Stimulated activated CD4-positive, alpha-beta T cell treated with anti-CD3 and anti-CD28 coated beads, Interleukin-12 subunit alpha, Interleukin-12 subunit beta, amount 100 ng/mL, for 4 hours (primary cell): ENCODE results near the gene FEN1.

Experiments
- DNase-seq: peaks from one replicate; pipeline ENCODE4 v3.0.0-alpha.2; 2020

The FEN1 gene

DNA sequence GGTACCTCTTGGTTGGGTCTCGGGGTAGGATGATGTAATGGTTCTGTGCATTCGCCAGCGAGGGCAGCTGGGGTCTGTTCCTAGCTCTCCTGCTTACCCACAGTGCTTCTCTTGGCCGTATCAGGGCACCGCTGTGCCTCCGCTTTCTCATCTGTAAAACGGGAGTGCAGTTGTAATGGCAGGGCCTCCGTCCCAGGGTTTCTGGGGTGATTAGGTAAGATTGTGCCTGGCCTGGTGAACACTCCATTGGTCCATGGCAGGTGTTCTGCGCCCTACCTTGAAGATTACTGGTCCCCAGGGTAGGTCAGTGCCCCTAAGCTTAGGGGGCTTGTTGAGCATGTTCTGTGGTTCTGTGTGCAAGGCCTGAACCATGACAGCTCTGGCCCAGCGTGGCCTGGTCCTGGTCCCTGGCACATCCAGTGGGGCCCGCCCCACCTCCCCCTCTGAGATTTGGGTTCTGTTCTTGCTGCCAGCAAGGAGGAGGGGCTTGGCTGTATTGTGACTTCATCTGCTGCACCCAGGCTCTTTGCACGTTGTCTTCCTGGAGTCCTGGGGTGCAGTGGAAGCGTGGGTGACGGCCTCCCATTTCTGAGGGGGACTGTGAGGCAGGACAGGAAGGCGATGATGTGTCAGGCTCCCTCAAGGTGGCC lies 35.4 kb upstream of the FEN1 start:
- no peak for DNase-seq

GRCh38 chr11:61760946-61761345 lies 31.8 kb upstream of the FEN1 start:
- DNase-seq, result no peak

DNA sequence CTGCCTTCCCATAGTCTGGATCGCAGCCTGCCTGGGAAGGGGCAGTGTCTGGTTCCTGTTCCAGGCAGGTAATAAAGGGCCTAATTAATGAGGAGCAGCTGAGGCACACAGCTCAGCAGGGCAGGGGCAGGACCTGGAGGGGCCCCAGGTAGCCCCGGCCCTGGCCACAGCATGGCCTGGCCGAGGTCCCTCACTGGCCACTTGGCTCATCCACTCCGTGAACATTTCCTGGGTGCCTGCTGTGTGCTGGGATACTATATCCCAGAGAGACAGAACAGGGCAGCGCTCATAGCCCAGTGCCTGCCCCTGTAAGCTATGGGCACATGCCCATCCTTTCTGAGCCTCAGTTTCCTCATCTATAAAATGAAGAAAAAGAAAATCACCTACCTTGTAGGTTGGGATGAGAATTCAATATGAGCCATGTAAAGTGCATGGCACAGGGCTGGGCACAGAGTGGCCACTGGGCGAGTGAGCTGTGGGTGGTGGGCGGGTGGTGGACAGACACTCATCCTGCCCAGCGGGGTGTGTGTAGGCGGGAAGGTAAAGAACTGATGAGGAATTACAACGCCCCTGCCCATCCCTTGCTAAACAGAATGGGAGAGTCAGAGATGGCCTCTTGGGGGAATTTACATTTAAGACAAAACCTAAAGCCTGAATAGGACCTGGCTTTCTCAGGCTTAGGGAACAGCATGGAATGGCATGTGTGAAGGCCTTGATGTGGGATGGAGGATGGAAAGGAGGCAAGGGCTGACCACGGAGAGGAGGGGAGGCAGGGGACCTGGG lies 31.1 kb upstream of the FEN1 start:
- DNase-seq, result no peak

- DNase-seq, result no peak
Measured at GRCh38 chr11:61762223-61762615, 30.5 kb upstream of the FEN1 start.

DNA sequence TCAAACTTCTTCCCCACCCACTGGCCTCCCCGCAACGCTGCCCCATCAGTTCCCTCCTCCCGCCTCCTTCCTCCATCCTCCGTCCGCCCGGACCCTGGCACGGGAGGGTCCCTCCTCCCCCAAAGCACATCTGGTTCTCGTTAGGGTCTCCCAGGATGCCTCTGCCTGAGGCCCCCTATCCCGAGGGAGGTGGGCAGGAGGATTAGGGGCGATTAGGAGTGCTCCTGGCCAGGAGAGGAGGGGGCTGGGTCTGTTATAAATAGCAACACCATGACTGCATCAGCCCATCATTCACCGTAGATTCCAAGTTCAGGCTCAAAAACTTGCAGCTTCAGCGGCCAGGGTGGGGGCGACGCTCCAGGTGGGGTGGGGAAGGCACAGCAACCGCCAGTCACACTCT lies 29.9 kb upstream of the FEN1 start:
- DNase-seq, result no peak

GRCh38 chr11:61763930-61764605 lies 28.6 kb upstream of the FEN1 start:
- DNase-seq, result no peak

GRCh38 chr11:61764606-61765260 lies 28.0 kb upstream of the FEN1 start:
- no peak for DNase-seq

GRCh38 chr11:61765550-61766253 lies 27.0 kb upstream of the FEN1 start:
- DNase-seq, result no peak

GRCh38 chr11:61766353-61766841 lies 26.3 kb upstream of the FEN1 start:
- no peak for DNase-seq

- no peak for DNase-seq
Measured at GRCh38 chr11:61768376-61769076, 24.2 kb upstream of the FEN1 start.

- DNase-seq, result no peak
Measured at GRCh38 chr11:61769169-61769920, 23.4 kb upstream of the FEN1 start.

DNA sequence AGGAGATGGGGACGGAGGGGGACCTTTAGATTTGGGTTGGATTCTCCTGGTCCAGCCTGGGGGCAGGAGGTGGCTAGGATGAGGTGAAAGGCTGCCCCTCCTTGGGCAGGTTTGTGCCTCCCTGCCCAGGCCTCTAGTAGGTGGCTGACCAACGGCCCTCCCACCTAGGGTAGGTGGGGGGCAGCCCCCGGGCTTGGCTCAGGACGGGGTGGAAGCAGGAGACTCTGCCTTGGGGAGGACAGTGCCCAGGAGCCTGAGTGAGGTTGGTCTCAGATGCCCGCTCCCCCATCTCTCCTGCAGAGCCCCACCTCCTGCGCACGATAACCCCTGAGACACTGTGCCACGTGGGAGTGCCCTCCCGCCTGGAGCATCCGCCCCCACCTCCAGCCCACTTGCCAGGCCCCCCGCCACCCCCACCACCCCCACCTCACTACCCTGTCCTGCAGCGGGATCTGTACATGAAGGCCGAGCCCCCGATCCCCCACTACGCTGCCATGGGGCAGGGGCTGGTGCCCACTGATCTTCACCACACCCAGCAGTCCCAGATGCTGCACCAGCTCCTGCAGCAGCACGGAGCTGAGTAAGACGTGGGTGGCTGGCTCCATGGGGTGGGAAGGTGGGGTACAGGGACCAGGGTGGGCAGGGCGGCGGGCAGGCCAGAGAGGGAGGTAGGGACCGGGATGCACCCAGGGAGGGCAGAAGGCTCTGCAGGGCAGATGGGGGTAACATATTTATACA lies 22.6 kb upstream of the FEN1 start:
- no peak for DNase-seq

- no peak for DNase-seq
Measured at GRCh38 chr11:61771195-61771894, 21.4 kb upstream of the FEN1 start.

GRCh38 chr11:61771985-61772455 lies 20.7 kb upstream of the FEN1 start:
- no peak for DNase-seq

- no peak for DNase-seq
Measured at GRCh38 chr11:61773356-61773755, 19.4 kb upstream of the FEN1 start.

DNA sequence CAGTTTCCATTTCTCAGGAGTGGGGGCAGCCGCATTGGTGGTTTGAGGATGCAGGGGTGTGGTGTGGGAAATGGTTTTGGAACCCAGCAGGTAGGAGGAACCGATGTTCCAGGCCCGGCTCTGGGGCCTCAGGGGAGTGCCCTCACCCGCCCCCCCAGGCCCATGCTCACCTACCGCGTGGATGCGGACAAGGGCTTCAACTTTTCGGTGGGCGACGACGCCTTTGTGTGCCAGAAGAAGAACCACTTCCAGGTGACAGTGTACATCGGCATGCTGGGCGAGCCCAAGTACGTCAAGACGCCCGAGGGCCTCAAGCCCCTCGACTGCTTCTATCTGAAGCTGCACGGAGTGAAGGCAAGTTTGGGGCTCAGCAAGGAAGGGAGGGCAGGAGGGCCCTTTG lies 18.9 kb upstream of the FEN1 start:
- no peak for DNase-seq

GRCh38 chr11:61774411-61774810 lies 18.3 kb upstream of the FEN1 start:
- DNase-seq, result no peak

DNA sequence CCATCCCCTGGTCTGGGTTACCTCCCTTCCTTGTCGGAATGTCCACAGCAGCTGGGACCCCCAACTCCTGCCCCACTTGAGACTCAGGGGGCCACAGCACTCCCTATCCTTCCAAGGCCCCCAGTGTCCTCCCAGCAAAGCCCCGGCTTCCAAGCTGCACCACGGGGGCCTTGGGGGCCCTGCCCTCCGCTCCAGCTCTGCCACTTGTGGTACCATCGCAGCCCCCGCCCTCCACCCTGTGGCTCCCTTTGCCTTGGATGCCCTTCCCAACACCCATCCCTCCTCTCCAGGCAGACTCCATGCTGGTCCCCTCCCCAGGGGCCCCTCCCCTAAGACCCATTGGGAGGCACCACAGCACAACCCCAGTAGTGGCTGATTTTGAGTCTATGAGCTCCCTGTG lies 17.6 kb upstream of the FEN1 start:
- no peak for DNase-seq

- no peak for DNase-seq
Measured at GRCh38 chr11:61775606-61776554, 16.8 kb upstream of the FEN1 start.
